ENCODE results near the gene HDAC3.

Gene HDAC3

DNA sequence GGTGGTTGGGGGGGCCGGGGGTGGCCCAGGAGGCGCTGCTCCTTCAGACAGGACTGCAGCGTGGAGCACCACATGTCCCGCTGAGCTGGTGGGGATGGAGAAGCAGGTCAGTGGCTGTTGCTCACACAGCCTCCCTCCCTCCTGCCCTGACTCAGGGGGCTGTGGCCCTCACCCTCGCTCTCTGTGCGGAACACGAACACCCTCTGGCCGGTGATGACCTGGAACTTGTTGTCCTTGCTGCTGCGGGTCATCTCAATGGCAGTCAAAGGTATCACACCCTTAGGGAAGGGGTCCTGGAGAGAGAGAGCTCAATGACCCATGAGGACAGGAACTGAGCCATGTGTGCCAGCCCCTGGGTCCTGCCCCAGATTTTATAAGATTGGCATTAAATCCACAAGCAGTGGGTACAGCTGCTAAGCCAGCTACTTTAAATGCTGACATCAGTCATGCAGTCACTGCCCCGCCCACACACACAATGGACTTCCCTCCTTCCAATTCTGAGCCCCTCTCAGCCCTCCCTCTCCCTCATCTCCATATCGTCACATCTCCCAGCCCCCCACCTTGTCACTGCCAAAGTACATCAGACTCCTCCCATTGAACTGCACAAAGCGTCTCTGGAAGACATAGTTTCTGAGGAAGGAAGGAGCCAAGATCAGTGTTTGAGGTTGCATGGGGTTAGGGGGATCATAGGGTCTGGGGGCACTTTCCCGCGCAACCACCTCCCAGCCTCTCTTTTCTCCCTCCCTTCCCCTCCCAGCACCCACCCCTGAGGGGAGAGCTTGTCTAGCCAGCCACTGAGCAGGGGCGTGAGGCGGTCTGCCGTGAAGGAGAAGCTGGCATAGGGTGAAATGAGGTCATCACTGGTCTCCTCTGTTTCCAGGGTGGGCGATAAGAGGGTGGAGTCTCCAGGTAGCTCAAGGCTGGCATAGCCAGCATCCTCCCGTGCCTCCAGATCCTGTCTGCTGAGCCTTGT lies 36.5 kb upstream of the HDAC3 start:
- Histone ChIP-seq H3K4me3 (ENCODE audit: low read length in 2 of 2) (no peak overlapping the region), H3K27me3 (ENCODE audit: control insufficient read depth in 1 of 2, insufficient read depth in 2 of 2, low read length in 2 of 2) (no peaks in the 10 kb centered on the region), H3K9me3 (ENCODE audit: control insufficient read depth in 2 of 2, low read length in 2 of 2) (no peaks in the 10 kb centered on the region), H3K9ac (ENCODE audit: low read length in 2 of 2) (no peak overlapping the region), H3K27ac (ENCODE audit: low read length) (no peak overlapping the region), H3K4me1 (ENCODE audit: control insufficient read depth, insufficient read depth, low read length) (no peaks in the 10 kb centered on the region), H3K36me3 (ENCODE audit: control insufficient read depth in 2 of 2, insufficient read depth in 2 of 2, low read length in 2 of 2) (no peaks in the 10 kb centered on the region)

DNA sequence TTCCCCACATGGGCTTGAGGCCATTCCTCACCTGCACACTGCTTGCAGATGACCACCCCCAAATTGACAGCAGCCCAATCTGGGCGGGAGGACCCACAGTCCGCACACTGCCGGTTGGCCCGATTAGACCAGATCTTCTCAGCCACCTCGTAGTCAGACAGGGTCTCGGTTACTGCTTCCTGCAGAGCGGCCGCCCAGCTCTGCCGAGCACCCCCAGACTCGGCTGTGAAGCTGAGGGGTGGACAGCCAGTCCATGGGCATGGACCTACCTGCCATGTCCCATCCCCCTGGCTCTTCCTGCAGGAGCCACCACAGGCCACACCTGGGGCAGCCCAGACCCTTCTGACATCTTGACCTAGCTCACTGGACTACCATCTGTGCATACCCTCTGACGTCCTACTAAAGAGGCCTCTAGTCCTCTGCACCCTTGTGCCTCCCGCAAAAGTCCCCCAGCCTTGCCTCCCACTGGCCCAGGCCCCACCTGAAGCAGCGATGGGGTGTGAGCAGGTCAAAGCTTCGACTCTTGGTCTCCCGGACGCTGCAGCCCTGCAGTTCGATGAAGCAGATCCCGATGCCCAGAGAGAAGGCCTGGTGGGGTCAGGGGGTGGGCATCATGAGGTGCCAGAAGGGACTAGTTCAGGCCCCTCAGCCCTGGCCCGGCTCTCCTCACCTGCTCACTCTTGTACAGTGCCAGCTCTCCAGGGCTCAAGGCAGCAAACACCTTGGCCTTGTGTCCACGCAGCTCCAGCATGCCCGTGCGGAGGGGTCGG lies 35.6 kb upstream of the HDAC3 start:
- H3K27ac ChIP-seq (ENCODE audit: low read length), result no peak overlapping the region
- H3K36me3 ChIP-seq (ENCODE audit: control insufficient read depth in 2 of 2, insufficient read depth in 2 of 2, low read length in 2 of 2), result no peaks in the 10 kb centered on the region

DNA sequence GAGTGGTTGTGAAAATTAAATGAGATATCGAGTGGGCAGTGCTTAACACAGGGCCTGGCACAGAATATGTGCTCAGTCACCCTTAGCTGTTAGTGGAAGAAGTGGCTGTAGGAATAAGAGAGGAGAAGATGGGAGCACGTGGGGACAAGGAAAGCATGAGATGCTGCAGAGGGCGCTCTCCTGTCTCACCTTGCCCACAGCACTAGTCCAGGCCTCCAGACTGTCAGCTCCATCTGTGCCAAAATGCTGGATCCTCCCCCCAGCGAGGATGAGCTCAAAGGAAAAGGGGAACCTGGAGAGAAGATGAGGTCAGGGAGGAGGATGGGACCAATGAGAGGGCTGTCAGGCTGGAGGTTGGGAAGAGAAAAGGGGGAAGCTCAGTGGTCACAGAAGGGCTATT lies 32.9 kb upstream of the HDAC3 start:
- Histone ChIP-seq H3K4me3 (ENCODE audit: low read length in 2 of 2) (no peak overlapping the region), H3K9me3 (ENCODE audit: control insufficient read depth in 2 of 2, low read length in 2 of 2) (no peaks in the 10 kb centered on the region), H3K9ac (ENCODE audit: low read length in 2 of 2) (no peak overlapping the region), H3K4me1 (ENCODE audit: control insufficient read depth, insufficient read depth, low read length) (no peaks in the 10 kb centered on the region), H3K27me3 (ENCODE audit: control insufficient read depth in 1 of 2, insufficient read depth in 2 of 2, low read length in 2 of 2) (no peaks in the 10 kb centered on the region), H3K27ac (ENCODE audit: low read length) (no peak overlapping the region), H3K36me3 (ENCODE audit: control insufficient read depth in 2 of 2, insufficient read depth in 2 of 2, low read length in 2 of 2) (no peaks in the 10 kb centered on the region)

More for the DNA sequence above, 35.6 kb upstream of the HDAC3 start:
- no peaks in the 10 kb centered on the region for H3K27me3 ChIP-seq (ENCODE audit: control insufficient read depth in 1 of 2, insufficient read depth in 2 of 2, low read length in 2 of 2)
- no peak overlapping the region for H3K9ac ChIP-seq (ENCODE audit: low read length in 2 of 2)
- H3K4me3 ChIP-seq (ENCODE audit: low read length in 2 of 2), result no peak overlapping the region
- H3K9me3 ChIP-seq (ENCODE audit: control insufficient read depth in 2 of 2, low read length in 2 of 2), result no peaks in the 10 kb centered on the region
- no peaks in the 10 kb centered on the region for H3K4me1 ChIP-seq (ENCODE audit: control insufficient read depth, insufficient read depth, low read length)

DNA sequence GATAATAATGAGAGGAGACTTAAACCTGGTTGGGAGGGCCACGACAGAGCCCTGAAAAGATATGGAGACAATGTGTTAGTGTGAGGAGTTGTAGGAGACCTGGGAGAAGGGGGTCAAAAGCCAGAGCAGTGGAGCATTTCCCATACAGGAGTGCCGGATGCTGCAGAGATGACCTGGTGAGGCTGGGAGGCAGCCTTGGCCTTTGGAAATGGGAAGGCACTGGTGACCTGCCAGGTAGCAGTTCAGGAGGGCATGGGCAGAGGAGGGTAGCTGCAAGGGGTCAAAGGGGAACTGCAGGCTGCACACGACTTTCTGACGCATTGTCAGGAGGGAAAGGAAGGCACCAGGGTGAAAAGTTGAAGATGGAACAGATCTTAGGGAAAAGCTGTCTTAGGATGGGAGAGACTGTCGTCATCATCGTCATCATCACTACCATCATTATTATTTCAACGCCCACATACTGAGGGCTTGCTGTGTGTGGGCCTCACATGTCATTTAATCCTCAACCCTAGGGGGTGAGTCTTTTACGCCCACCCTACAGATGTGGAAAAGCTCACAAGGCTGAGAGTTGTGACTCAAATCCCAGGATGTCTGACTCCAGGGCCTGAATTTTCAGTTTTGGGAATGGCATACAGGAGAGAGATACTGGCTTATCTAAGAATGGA lies 32.1 kb upstream of the HDAC3 start:
- Histone ChIP-seq H3K4me1 (ENCODE audit: control insufficient read depth, insufficient read depth, low read length) (no peaks in the 10 kb centered on the region), H3K9ac (ENCODE audit: low read length in 2 of 2) (no peak overlapping the region), H3K36me3 (ENCODE audit: control insufficient read depth in 2 of 2, insufficient read depth in 2 of 2, low read length in 2 of 2) (no peaks in the 10 kb centered on the region), H3K27ac (ENCODE audit: low read length) (no peak overlapping the region), H3K4me3 (ENCODE audit: low read length in 2 of 2) (no peak overlapping the region), H3K9me3 (ENCODE audit: control insufficient read depth in 2 of 2, low read length in 2 of 2) (no peaks in the 10 kb centered on the region), H3K27me3 (ENCODE audit: control insufficient read depth in 1 of 2, insufficient read depth in 2 of 2, low read length in 2 of 2) (no peaks in the 10 kb centered on the region)

DNA sequence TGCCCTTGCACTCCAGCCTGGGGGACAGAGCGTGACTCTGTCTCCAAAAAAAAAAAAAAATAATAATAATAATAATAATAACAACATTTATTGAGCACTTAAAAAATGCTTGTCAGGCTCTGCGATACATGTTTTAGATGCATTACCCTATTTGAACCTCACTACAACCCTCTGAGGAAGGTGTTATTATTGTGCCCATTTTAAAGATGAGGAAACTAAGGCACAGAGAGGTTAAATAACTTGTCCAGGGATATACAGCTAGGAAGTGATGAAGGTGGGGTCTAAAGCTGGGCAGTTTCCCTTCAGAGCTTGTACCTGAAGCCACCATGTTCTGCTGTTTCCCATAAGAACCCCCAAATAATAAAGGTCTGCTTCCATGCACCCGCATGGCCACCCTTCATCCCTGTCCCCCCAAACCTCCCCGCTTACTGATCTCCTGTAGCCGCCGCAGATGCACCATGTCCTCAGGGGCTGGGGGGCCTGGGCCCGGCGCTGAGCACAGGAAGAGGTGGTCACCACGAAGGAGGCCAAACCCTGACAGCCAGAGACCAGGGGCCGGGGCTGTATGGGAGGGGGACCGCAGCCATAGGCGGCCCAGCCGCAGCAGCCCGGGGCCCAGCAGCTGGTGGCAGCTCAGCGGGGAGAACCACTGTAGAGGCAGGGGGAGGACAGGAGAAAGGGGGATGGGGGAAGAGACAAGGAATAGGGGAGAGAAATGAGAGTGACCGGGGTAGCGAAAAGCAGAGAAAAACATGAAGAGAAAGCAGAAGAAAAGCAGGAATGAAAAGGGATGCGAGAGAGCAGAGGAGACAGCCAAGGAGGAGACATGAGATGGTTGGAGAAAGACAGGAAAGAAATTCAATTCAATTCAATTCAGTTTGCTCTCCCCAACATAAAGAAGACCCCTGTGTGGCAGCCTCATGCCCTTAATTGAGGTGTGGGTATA lies 29.6 kb upstream of the HDAC3 start:
- Histone ChIP-seq H3K36me3 (ENCODE audit: control insufficient read depth in 2 of 2, insufficient read depth in 2 of 2, low read length in 2 of 2) (no peaks in the 10 kb centered on the region), H3K27me3 (ENCODE audit: control insufficient read depth in 1 of 2, insufficient read depth in 2 of 2, low read length in 2 of 2) (no peaks in the 10 kb centered on the region), H3K27ac (ENCODE audit: low read length) (no peak overlapping the region), H3K9ac (ENCODE audit: low read length in 2 of 2) (no peak overlapping the region), H3K9me3 (ENCODE audit: control insufficient read depth in 2 of 2, low read length in 2 of 2) (no peaks in the 10 kb centered on the region), H3K4me3 (ENCODE audit: low read length in 2 of 2) (no peak overlapping the region), H3K4me1 (ENCODE audit: control insufficient read depth, insufficient read depth, low read length) (no peaks in the 10 kb centered on the region)

DNA sequence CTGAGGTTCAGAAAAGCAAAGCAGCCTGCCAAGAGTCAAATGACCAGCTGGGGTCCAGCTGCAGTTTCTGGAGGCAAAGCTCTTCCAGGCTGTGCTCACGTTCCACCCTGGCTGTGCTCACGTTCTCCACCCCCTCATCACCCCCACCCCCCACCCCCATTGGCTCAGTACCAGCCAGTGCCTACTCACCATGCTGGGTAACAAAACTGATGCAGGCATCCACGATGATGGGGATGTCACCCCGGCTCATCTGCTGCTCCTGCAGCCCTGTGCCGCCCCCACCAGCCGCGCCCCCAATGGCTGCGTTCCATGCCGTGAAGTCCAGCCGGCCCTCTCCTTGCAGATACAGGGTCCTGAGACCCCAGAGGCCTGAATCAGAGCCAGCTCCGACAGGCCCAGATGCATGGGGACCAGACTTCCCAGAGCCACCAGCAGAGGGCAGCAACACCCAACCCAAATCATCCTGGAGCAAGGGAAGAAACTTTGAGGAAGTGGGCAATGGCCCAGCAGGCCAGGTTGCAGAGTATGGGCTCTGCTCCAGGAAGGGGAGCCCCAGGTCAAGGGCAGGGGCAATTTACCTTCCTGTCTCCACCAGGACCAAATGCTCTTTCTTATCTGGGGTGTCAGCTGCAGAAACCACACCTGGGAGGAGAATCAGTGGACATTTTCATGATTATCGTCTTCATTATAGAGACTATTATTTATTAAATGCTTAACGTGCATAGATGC lies 28.2 kb upstream of the HDAC3 start:
- Histone ChIP-seq H3K4me1 (ENCODE audit: control insufficient read depth, insufficient read depth, low read length) (no peaks in the 10 kb centered on the region), H3K27ac (ENCODE audit: low read length) (no peak overlapping the region), H3K36me3 (ENCODE audit: control insufficient read depth in 2 of 2, insufficient read depth in 2 of 2, low read length in 2 of 2) (no peaks in the 10 kb centered on the region), H3K9ac (ENCODE audit: low read length in 2 of 2) (no peak overlapping the region), H3K27me3 (ENCODE audit: control insufficient read depth in 1 of 2, insufficient read depth in 2 of 2, low read length in 2 of 2) (no peaks in the 10 kb centered on the region), H3K4me3 (ENCODE audit: low read length in 2 of 2) (no peak overlapping the region), H3K9me3 (ENCODE audit: control insufficient read depth in 2 of 2, low read length in 2 of 2) (no peaks in the 10 kb centered on the region)

DNA sequence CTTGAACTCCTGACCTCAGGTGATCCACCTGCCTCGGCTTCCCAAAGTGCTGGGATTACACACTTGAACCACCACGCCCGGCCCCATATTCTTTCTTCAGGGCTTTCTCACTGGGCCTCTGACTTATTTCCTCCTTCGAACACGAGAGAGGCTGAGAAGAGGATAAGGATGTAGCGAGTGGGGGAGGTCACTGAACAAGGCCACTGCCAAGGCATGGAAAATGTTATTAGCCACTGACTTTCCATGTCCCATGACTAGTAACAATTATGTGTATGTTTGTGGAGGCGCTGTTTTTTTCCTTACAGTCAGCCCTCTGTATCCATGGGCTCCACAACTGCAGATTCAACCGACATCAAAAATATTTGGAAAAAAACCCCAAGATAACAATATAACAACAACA lies 26.9 kb upstream of the HDAC3 start:
- no peaks in the 10 kb centered on the region for H3K4me1 ChIP-seq (ENCODE audit: control insufficient read depth, insufficient read depth, low read length)
- no peaks in the 10 kb centered on the region for H3K36me3 ChIP-seq (ENCODE audit: control insufficient read depth in 2 of 2, insufficient read depth in 2 of 2, low read length in 2 of 2)
- no peaks in the 10 kb centered on the region for H3K9me3 ChIP-seq (ENCODE audit: control insufficient read depth in 2 of 2, low read length in 2 of 2)
- H3K27me3 ChIP-seq (ENCODE audit: control insufficient read depth in 1 of 2, insufficient read depth in 2 of 2, low read length in 2 of 2), result no peaks in the 10 kb centered on the region
- no peak overlapping the region for H3K9ac ChIP-seq (ENCODE audit: low read length in 2 of 2)
- H3K27ac ChIP-seq (ENCODE audit: low read length), result no peak overlapping the region
- H3K4me3 ChIP-seq (ENCODE audit: low read length in 2 of 2), result no peak overlapping the region

DNA sequence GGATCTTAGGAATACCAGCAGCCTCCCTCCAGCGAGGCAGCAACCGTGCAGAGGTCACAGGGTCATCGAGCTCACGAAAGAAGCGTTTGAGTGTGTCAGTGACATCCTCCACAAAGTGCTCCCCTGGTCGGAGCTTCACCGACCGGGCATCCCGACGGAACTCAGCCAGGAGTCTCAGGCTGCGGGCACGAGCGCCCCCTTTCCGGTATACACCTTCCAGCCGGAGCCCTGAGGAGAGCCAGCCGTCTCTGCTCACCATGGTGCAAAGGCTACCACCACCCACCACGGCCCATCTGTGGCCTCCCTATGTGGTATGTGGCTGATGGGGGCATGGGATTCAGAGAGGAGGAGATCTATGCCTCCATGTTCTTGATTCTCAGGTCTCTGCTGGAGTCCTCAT lies 25.4 kb upstream of the HDAC3 start:
- no peak overlapping the region for H3K4me3 ChIP-seq (ENCODE audit: low read length in 2 of 2)
- H3K27me3 ChIP-seq (ENCODE audit: control insufficient read depth in 1 of 2, insufficient read depth in 2 of 2, low read length in 2 of 2), result no peaks in the 10 kb centered on the region
- no peaks in the 10 kb centered on the region for H3K36me3 ChIP-seq (ENCODE audit: control insufficient read depth in 2 of 2, insufficient read depth in 2 of 2, low read length in 2 of 2)
- H3K27ac ChIP-seq (ENCODE audit: low read length), result no peak overlapping the region
- H3K4me1 ChIP-seq (ENCODE audit: control insufficient read depth, insufficient read depth, low read length), result no peaks in the 10 kb centered on the region
- H3K9ac ChIP-seq (ENCODE audit: low read length in 2 of 2), result no peak overlapping the region
- H3K9me3 ChIP-seq (ENCODE audit: control insufficient read depth in 2 of 2, low read length in 2 of 2), result no peaks in the 10 kb centered on the region

DNA sequence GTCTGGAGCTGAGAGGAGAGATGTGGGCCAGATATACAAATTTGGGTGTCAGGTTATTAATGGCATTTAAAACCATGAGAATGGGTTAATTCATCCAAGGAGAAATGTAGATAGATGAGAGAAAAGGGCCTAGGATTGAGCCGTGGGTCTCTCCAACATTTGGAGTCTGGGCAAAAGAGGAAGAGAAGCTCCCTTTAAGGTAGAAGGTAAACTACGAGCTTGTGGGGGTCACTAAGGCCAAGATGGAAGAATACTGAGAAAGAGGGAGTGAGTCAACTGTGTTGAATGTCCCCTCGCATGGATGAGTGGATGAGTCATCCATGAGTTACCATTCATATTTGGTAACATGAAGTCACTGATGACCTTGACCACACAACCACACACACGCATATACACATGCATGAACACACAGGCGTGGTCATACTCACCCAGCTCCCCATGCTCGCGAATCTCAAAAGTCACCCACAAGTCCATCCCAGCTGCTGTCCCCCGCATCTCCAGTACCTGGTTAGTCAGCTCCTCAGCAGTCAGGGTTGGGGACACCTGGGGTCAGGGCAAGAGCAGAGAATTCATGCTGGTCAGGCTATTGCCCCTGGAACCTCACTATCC lies 21.4 kb upstream of the HDAC3 start:
- Histone ChIP-seq H3K9me3 (ENCODE audit: control insufficient read depth in 2 of 2, low read length in 2 of 2) (no peaks in the 10 kb centered on the region), H3K4me3 (ENCODE audit: low read length in 2 of 2) (no peak overlapping the region), H3K27me3 (ENCODE audit: control insufficient read depth in 1 of 2, insufficient read depth in 2 of 2, low read length in 2 of 2) (no peaks in the 10 kb centered on the region), H3K36me3 (ENCODE audit: control insufficient read depth in 2 of 2, insufficient read depth in 2 of 2, low read length in 2 of 2) (no peaks in the 10 kb centered on the region), H3K27ac (ENCODE audit: low read length) (no peak overlapping the region), H3K9ac (ENCODE audit: low read length in 2 of 2) (no peak overlapping the region), H3K4me1 (ENCODE audit: control insufficient read depth, insufficient read depth, low read length) (no peaks in the 10 kb centered on the region)
